GM19099 (cell line): ENCODE data around the gene ADAT2.

Source experiments
- POLR2A ChIP-seq: IDR thresholded peaks from 3 replicates; pipeline ENCODE4 v1.6.1; 2011; ENCODE audit warnings: low read depth; ENCODE audit not compliant: insufficient read length; ENCODE audit errors: extremely low read depth

Gene ADAT2

DNA sequence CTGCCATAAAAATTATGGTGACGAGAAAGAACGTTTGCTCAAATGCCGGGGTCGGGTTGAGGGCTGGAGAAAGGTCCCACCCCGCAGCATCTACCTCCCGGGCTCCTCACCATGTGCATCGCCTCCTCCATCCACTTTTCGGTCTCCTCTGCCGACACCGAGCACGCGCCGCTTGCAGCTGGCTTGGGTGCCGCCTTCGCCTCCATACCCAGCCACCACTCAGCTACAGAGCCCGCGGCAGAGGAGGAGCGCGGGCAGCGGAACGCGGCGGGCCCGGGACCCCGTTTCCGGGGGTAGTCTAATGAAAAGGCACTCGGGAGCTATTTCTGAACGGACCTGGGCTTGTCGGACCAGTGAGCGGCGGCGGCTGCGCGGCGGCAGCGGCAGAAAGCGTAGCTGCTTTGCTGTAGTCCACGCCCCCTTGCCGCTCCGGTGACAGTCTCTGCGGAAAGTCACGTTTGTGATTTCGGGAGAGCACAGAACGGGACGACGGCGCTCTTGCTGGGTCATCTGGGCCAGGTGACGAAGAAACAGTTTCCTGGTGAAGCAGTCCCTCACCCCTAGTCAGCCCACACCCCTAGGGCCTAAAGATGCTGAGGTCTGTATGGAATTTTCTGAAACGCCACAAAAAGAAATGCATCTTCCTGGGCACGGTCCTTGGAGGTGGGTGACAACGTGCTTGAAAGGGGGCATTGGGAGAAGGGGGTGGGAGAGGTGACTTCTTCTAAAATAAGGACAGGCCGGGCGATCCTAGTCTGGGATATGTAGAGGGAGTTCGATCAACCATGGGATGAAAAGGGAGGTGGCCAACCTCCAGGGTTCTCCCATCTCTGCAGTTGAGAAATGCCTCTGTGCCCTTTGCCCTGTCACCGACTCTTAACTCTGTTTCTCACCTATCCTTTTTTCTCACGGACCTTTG, at the start of gene ADAT2, which contains the start of gene PEX3:
Gene ADAT2 (minus strand): TSS at position 243 of the 919 bp plus-strand sequence. CDS start 37 bp downstream, at position 206.
Gene PEX3 (plus strand): TSS at position 353 of the 919 bp plus-strand sequence. CDS start 238 bp downstream, at position 591.
- peak; percentile 85 for TF ChIP-seq POLR2A

- no peak for TF ChIP-seq POLR2A
Measured at GRCh38 chr6:143498428-143498827, 47.9 kb upstream of the ADAT2 start.

- no peak for TF ChIP-seq POLR2A
Measured at GRCh38 chr6:143496974-143497373, 46.5 kb upstream of the ADAT2 start.

GRCh38 chr6:143490775-143491174, 40.3 kb upstream of the ADAT2 start:
- TF ChIP-seq POLR2A = no peak

GRCh38 chr6:143490244-143490643, 39.7 kb upstream of the ADAT2 start:
- TF ChIP-seq POLR2A = no peak

- TF ChIP-seq POLR2A = no peak
Measured at GRCh38 chr6:143486752-143487151, 36.3 kb upstream of the ADAT2 start.

DNA sequence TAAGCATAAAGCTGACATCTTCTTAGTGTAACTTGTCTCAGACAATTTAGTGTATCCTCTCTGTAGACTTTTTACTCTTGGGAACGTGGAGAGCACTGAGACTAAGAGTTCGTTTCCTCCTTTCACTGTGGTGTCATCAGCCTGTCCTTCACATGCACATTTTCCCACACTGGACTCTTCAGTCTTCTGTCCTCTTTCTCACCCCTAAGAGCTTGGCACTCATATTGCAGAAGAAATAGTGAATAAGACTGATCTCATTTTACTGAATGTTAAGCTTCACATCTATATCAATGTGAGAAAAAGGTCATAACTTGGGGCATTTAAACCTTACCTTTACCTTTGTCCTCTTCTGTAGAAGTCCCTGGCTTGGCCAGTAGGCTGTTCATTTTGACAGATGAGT, 35.5 kb upstream of the ADAT2 start:
- TF ChIP-seq POLR2A = no peak

DNA sequence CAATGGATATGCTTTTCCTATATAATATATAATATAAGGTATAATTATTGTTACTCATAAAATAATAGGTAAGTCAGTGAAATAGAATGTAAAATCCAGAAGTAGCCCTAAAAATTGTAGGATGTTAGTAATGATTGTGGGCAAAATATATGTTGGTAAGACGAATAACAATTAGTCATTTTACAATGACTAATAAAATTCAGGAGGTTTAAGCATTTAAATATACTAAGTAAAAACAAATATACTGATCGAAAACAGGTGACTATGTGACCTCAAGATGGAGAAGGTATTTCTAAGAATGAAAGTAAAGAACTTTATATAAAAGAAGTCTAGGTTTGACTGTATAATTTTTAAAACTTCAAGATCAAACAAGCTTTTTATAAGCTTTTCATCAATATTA, 32.1 kb upstream of the ADAT2 start:
- TF ChIP-seq POLR2A = no peak

- no peak for TF ChIP-seq POLR2A
Measured at GRCh38 chr6:143478479-143479062, 28.1 kb upstream of the ADAT2 start.

DNA sequence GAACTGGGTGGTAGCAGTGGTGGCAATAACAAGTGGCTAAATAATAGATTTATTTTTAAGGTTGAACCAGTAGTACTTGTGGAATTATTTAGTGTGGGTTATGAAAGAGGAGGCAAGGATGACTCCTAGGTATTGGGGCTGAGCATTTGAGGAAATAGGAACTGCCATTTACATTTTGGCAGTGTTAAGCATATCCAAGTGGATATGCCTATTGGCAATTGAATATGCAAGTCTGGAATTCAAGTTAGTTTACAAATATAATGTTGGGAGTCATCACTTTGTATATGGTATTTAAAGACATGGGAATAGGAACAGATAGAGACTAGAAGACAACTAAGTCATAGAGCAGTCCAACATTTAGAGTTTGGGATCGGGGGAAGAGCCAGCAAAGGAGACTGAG, 26.1 kb upstream of the ADAT2 start:
- no peak for TF ChIP-seq POLR2A

GRCh38 chr6:143471822-143472221, 21.3 kb upstream of the ADAT2 start:
- TF ChIP-seq POLR2A = no peak

DNA sequence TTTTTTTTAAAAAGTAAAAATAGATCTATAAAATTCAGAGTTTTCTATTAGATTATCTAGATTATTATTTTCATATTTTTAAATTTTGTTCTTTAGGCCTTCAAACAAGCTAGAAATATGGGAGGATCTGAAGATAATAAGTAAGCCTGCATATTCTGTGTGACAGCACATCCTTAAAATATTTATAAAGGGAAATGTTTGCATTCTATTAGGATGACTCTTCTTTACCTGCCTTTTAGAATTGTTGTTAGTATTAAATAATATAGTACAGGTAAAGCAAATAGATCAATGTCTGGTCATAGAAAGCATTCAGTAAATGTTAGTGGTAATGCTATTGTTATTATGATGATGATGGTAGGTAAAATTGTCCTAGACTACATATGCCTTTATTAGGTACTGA, 17.5 kb upstream of the ADAT2 start:
- TF ChIP-seq POLR2A = no peak

DNA sequence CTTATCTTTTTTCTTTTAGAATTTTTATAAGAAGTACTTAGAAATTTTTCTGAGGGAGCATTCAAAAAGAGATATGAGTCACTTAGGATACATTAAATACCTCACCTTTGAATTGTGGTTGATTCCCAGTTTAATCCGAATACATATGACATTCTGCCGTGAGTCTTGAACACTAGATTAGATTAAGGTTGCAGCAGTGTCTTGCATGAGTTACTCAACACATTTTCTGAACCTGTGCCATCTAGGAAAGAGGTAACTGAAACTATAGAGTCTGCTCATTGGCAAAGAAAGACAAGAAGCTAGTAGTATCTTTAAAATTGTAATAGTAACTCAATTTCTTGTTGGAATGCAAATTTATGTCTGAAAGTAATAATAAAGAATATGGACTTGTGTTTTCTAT, 15.1 kb upstream of the ADAT2 start:
- no peak for TF ChIP-seq POLR2A

DNA sequence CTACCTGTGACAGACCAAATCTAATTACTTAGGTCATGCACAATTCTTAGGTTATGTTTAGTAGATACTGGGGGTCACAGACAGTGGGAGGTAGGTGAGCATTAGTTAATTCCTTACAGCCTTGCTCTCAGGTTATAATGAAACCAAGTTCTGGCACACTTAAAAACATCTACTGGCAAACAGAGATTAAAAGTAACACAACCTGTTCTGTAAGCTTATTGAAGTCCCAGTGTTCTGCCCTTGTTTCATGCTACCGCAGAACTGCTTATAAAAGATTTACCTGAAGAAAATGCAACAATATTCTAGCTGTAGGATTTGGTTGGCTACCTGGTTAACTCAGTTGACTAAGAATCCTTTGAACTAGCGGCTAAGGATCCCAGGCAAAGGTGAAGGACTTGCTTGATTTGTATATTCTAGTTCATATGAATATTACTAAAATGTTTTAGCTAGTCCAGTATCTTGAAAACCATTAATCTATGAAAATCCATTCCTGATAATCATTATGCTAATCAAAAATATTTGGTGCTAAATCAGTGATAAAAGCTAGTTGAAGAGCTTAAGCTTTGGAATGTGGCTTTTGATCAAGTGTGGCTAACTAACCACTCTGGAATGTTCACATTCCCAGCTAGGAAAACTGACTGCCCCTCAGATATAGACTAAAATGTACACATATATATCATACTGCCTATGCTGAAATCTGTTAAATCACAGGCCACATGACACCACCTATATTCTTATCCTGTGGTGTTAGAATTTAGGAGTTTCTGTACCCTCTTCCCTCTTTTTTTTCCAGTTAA, 7.3 kb upstream of the ADAT2 start:
- no peak for TF ChIP-seq POLR2A

DNA sequence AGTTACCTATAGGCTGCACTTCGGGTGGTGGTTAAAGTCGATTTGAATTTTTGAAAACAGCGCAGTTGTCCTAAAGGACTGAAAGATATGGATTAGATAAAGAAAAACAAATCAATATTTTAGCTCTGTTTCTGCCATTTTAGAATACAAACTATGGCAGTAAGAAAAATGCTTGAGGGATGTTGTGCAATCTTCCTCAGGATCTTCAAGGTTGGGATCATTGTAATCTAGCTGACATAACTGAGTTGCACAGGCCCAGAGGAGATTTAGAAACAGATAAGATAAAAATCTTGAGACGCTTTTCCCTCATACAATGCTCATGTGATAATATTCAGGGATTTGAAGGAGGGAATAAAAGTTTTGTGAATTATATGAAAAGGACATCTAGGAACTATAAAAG, 1.0 kb upstream of the ADAT2 start:
- no peak for TF ChIP-seq POLR2A
